GM23248 (cell line): ENCODE results near the gene KLHDC8A.

Experiments used
- EZH2 ChIP-seq: fragments of 200-600 bp; sonication (generic); IDR thresholded peaks from 2 replicates; pipeline ENCODE4 v1.6.1; 2018; ENCODE audit warnings: antibody characterized with exemption, mild to moderate bottlenecking; ENCODE audit not compliant: insufficient read depth, poor library complexity, severe bottlenecking
- EZH2phosphoT487 ChIP-seq: fragments of 200-600 bp; sonication (generic); IDR thresholded peaks from 2 replicates; pipeline ENCODE4 v1.6.1; 2018; ENCODE audit warnings: antibody characterized with exemption, moderate library complexity, mild to moderate bottlenecking, low read depth; ENCODE audit not compliant: insufficient read depth

DNA sequence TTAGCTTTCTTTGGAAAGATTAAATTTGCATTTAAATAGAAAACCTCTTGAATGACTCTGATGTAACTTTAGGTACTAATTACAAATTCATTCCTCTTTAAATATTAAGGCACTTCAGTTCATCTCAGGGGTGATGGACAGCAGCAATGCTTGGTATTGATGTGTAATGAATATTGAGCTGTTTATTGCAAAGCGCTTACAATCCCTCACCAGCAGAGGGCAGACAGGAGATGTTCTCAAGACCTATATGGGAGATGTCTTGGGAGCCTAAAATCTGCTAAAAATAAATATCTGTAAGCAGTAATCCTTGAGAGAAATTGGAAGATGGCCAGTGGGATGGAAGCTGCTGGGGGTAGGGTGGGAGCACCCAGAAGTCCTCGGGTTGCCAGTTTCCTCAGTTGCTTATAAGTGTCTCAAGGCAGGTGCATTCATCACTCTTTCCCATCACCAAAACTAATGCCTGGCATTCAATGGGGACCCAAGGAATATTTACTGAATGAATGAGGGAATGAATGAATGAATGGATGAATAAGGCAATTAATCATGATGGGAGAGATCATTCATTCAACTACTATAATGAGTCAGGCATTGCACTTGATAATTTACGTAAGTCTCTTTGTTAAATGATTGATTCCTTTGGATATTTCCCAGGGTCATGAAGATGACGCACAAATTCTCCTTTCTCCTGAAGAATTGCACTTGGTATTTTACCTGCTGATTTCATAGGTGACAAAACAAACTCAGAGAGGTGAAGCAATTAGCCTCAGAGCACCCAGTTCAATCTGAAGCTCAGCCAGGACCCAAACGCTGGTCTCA, 2.3 kb downstream of the KLHDC8A start:
- TF ChIP-seq EZH2: no peak
- TF ChIP-seq EZH2phosphoT487: no peak
